ENCODE measurements around the gene PGS1. TPM values are rescaled to one million over a fixed set of nuclear protein-coding genes. Genes with fewer than 3 reads are reported as not detected.

The PGS1 gene
- total RNA-seq, 2 donors from 2014 or later, result 21.2 to 21.8 TPM

- Histone ChIP-seq H3K4me3 (no peak overlapping the region), H3K4me1 (no peaks in the 10 kb centered on the region), H3K27ac (no peak overlapping the region), H3K9me3 (no peaks in the 10 kb centered on the region), H3K27me3 (no peaks in the 10 kb centered on the region), H3K36me3 (no peaks in the 10 kb centered on the region)
- no peak for DNase-seq (ENCODE audit: low spot score)
- no peak for TF ChIP-seq CTCF (IDR thresholded peaks at IDR 0.05)
These were observed 43.2 kb upstream of the PGS1 start for GRCh38 chr17:78335209-78335608.

- H3K27me3 ChIP-seq, result no peaks in the 10 kb centered on the region
- peaks cover 0 to 10% of the 10 kb centered on the region in 2 donors for H3K4me1 ChIP-seq
- H3K9me3 ChIP-seq, result no peaks in the 10 kb centered on the region
- no peaks in the 10 kb centered on the region for H3K36me3 ChIP-seq
- TF ChIP-seq CTCF (IDR thresholded peaks at IDR 0.05), result no peak
- no peak overlapping the region for H3K27ac ChIP-seq
- H3K4me3 ChIP-seq, result no peak overlapping the region
- no peak for DNase-seq (ENCODE audit: low spot score)
These were observed 41.0 kb upstream of the PGS1 start for GRCh38 chr17:78337244-78338109.

GRCh38 chr17:78338486-78339259 lies 39.8 kb upstream of the PGS1 start:
- Histone ChIP-seq H3K27ac (no peak overlapping the region), H3K9me3 (no peaks in the 10 kb centered on the region), H3K27me3 (no peaks in the 10 kb centered on the region), H3K4me1 (peaks cover 0 to 22% of the 10 kb centered on the region in 2 donors), H3K4me3 (no peak overlapping the region), H3K36me3 (no peaks in the 10 kb centered on the region)
- no peak for DNase-seq (ENCODE audit: low spot score)
- no peak for TF ChIP-seq CTCF (IDR thresholded peaks at IDR 0.05)

GRCh38 chr17:78340183-78340955 lies 38.1 kb upstream of the PGS1 start:
- DNase-seq (ENCODE audit: low spot score), result no peak
- peak overlapping the region; percentile 14 to 82 for H3K27ac ChIP-seq

More at GRCh38 chr17:78340183-78340955, 38.1 kb upstream of the PGS1 start:
- Histone ChIP-seq H3K27me3 (no peaks in the 10 kb centered on the region), H3K4me3 (no peak overlapping the region), H3K36me3 (no peaks in the 10 kb centered on the region), H3K9me3 (no peaks in the 10 kb centered on the region), H3K4me1 (peaks cover 0 to 37% of the 10 kb centered on the region in 2 donors)
- no peak for TF ChIP-seq CTCF (IDR thresholded peaks at IDR 0.05)
